GM13976 (cell line): ENCODE measurements around the gene MMP27.

Experiments used
- DNase-seq: peaks from one replicate; pipeline ENCODE4 v3.0.0; 2012; ENCODE audit warnings: low spot score
- in situ Hi-C: fragments of 300-500 bp; cut with MboI; formaldehyde crosslinking; loops from one replicate; pipeline ENCODE4 v1.12.0; 2022; ENCODE audit warnings: low sequenced_read_pairs, mixed read lengths, inconsistent platforms; ENCODE audit not compliant: unreplicated experiment
- TF ChIP-seq, protein P1 (sequence below): IDR thresholded peaks from 2 replicates; pipeline ENCODE4 v1.5.1; 2012; ENCODE audit warnings: borderline replicate concordance, mild to moderate bottlenecking; ENCODE audit not compliant: insufficient read depth; ENCODE audit errors: extremely low read depth, missing control alignments, control extremely low read depth

Gene MMP27

DNA sequence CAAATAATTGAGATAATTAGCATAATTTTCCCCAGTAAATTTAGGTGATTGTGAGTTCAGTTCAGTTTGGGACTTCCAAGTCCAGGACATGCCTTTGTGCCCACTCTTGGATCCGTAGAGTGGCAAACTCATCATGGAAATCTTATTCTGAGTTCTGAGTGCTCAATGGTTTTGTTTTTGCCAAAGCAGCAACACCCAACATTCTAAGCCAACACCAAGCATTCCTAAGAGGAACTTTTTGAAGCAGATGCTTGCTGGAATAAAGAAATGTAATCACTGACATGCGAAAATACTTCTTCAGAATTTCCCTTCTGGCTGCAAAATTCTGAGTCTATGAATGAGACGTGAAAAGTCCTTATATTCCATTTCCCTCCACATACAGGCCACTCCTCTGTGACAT is 10.4 kb downstream of the MMP27 start:
- TF ChIP-seq, protein P1, sequence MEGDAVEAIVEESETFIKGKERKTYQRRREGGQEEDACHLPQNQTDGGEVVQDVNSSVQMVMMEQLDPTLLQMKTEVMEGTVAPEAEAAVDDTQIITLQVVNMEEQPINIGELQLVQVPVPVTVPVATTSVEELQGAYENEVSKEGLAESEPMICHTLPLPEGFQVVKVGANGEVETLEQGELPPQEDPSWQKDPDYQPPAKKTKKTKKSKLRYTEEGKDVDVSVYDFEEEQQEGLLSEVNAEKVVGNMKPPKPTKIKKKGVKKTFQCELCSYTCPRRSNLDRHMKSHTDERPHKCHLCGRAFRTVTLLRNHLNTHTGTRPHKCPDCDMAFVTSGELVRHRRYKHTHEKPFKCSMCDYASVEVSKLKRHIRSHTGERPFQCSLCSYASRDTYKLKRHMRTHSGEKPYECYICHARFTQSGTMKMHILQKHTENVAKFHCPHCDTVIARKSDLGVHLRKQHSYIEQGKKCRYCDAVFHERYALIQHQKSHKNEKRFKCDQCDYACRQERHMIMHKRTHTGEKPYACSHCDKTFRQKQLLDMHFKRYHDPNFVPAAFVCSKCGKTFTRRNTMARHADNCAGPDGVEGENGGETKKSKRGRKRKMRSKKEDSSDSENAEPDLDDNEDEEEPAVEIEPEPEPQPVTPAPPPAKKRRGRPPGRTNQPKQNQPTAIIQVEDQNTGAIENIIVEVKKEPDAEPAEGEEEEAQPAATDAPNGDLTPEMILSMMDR = no peak
- in situ Hi-C loops = no loop called here

DNA sequence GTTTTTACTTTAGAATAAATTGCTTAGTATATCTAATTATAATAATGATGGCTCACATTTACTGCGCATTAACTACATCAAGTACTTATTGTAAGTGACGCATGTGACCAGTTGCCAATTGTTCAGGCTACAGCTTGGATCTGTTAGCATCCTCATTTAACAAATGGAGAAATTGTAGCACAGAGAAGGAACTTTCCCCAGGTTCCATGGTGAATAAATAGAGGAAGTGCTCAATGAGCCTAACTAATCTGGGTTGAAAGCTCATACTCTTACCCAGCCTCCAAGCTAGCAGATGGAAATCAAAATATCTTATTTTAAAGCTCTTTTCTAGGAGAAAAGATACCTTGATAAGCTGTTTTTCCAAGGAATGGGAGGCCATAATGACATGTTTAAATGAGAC is 19.8 kb downstream of the MMP27 start:
- in situ Hi-C loops = no loop called here
- TF ChIP-seq, protein P1 = no peak
- DNase-seq = no peak

More for the DNA sequence above, 10.4 kb downstream of the MMP27 start:
- no peak for DNase-seq

DNA sequence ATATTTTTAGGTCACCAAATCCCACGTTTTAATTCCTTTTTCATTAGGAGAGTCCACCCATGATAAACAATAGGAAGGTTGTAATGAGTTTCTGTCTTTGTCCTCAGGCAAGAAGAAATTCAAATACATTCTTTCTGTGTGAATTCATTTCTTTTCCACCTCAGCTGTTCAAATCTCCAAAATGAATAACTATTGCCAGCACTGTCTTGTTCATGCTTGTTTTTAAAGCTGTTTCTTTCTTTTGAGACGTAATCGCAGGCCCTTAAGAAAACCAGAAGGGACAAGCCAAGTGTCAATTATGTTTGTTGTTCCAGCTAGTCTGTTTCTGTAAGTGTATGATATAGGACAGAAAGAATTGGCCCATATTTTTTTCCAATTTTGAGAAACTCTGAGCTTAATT is 20.2 kb downstream of the MMP27 start:
- DNase-seq = no peak
- in situ Hi-C loops = no loop called here
- TF ChIP-seq, protein P1 = no peak

DNA sequence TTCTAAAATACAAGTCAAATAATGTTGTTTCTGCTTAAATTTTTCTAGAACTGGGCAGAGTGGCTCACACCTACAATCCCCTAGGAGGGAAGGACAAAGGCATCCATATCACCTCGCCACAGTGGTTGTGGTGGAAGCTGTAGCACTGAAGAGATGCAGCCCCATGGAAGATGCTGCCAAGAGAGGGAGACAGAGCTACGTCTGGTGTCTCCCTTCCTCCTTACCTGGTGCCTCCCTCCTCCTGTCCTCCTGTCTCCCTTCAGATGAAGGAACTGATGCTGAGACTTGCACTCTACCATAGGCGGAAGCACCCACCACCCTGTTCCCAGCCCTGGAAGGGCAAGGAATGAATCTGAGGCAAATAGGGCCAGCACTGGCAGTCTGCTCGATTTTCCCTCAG is 22.3 kb downstream of the MMP27 start:
- TF ChIP-seq, protein P1 = no peak
- in situ Hi-C loops = no loop called here
- no peak for DNase-seq

DNA sequence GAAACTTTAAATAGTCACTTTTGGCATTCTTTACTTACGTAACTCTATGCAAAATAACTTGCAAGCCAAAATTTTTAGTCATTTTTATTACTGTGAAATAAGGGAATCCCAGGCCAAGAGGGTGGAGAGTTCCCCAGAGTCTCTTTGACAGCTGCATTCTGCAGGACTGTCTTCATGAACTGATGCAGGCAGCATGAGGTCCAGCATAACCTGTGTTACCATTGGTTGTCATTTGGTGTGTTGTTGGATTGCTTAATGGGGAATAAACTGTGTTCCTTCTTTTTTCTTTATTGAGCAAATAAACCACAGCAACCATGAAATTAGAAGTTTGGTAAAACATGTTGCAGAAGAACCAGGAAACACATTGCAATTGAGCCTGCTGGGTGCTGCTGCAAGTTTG is 24.6 kb downstream of the MMP27 start:
- in situ Hi-C loops = no loop called here
- no peak for DNase-seq
- TF ChIP-seq, protein P1 = no peak

DNA sequence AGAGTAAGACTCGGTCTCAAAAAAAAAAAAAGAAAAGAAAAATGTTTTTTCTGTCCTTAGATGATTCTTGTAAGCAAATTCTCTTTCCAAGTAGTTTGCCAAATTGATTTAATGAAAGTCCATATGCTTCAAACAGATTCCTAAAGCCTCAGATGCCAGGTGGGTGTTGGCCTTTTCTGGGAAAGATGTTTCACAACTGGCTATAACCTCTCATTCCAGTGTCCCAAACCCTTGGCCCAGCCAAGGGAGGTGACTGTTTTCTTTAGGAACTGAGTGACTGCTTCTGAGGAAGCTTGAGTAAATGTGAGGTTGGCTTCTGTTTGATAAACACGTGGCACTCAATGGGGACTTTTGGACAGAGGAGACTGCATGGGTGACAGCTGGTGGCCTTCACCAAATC is 27.5 kb downstream of the MMP27 start:
- in situ Hi-C loops = no loop called here
- TF ChIP-seq, protein P1 = no peak
- no peak for DNase-seq

DNA sequence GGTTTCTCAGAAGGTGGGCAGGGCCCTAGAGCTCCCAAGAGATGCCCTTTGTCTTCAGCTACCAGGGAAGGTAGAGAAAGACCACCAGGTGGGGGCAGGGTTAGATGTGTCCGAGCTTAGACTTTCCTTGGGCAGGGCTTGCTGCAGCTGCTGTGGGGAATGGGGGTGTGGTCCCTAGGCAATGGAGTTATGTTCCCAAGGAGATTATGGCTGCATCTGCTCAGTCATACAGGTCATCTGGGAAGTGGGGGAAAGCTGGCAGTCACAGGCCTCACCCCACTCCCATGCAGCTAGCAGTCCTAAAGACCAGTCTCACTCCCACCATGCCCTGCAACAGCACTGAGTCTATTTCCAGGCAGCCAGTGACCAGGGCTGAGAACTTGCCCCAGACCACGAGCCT is 29.5 kb downstream of the MMP27 start:
- in situ Hi-C loops = no loop called here
- no peak for DNase-seq
- TF ChIP-seq, protein P1 = no peak
